LNCaP clone FGC (cell line): ENCODE measurements around the gene CAMKK1.
"Not testable (repeated sequence)": the region's sequence is repeated elsewhere in the genome, so short reads cannot be mapped to it uniquely, and the experiment has no call there.

ENCODE experiments used
- DNase-seq: peaks from one replicate; pipeline ENCODE4 v3.0.0-alpha.2; 2011; ENCODE audit warnings: low read depth
- H3K4me3 ChIP-seq: 2 replicates; pipeline ENCODE4 v1.5.1; 2011; ENCODE audit warnings: mild to moderate bottlenecking, low read depth, low read length, control low read depth
- CTCF ChIP-seq: IDR thresholded peaks from 2 replicates; pipeline ENCODE4 v1.5.1; 2012; ENCODE audit warnings: mild to moderate bottlenecking; ENCODE audit not compliant: control insufficient read depth, insufficient read depth; ENCODE audit errors: extremely low read depth

CAMKK1 gene

DNA sequence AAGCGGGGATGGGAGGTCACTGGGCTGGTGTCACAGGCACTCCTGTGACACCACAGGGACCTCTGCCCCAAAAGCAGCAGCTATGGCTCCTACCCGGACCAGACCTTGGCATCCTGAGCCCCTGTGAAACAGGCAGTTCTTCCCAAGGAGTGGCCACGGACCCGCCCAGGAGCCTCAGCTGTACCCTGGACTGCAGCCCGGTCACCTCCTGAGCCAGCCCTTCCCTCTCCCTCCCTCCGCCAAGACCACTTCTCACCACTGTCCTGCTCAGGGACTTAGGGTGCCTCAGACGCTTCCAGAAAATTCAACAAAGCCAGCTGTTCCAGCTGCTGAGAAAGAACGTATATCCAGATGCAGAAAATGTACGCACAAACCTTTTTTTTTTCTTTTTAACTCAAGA lies 32.9 kb downstream of the CAMKK1 start:
- H3K4me3 ChIP-seq: no peak overlapping the region
- no peak for DNase-seq
- TF ChIP-seq CTCF: no peak

GRCh38 chr17:3857261-3858105 lies 35.4 kb downstream of the CAMKK1 start:
- DNase-seq: no peak
- no peak for TF ChIP-seq CTCF

DNA sequence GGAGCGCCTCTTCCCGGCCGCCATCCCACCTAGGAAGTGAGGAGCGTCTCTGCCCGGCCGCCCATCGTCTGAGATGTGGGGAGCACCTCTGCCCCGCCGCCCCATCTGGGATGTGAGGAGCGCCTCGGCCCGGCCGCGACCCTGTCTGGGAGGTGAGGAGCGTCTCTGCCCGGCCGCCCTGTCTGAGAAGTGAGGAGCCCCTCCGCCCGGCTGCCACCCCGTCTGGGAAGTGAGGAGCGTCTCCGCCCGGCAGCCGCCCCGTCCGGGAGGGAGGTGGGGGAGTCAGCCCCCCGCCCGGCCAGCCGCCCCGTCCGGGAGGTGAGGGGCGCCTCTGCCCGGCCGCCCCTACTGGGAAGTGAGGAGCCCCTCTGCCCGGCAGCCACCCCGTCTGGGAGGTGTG lies 38.6 kb downstream of the CAMKK1 start:
- H3K4me3 ChIP-seq, DNase-seq: not testable (repeated sequence)

More at GRCh38 chr17:3857261-3858105, 35.4 kb downstream of the CAMKK1 start:
- no peak overlapping the region for H3K4me3 ChIP-seq

- no peak for DNase-seq
- TF ChIP-seq CTCF: no peak
- H3K4me3 ChIP-seq: no peak overlapping the region
Observed at GRCh38 chr17:3852561-3852960, 40.3 kb downstream of the CAMKK1 start.

DNA sequence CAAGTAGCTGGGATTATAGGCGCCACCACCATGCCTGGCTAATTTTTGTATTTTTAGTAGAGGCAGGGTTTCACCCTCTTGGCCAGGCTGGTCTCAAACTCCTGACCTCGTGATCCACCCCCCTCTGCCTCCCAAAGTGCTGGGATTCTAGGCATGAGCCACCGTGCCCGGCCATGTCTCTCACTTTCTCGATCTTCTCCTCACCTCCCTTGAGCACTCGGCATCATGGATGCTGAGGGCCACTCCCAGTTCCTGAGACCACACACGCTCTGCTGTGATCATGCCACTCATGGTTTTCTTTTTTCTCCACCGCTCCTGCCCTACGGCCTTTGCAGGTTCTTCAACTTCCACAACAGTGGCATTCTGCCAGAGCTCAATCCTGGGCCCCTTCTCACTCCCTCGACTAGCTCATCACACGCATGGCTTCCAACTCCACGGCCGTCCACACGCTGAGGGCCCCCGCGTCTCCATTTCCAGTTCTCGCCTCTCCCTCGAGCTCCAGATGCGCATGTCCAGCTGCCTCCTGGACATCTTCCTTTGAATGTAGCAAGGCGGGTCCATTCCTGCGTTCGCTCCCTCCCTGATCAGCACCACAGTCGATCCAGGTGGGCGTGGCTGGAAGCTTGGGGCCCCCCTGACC lies 41.3 kb downstream of the CAMKK1 start:
- TF ChIP-seq CTCF: no peak
- no peak for DNase-seq
- H3K4me3 ChIP-seq: no peak overlapping the region

GRCh38 chr17:3848229-3848835 lies 44.5 kb downstream of the CAMKK1 start:
- no peak for TF ChIP-seq CTCF
- no peak for DNase-seq
- no peak overlapping the region for H3K4me3 ChIP-seq

DNA sequence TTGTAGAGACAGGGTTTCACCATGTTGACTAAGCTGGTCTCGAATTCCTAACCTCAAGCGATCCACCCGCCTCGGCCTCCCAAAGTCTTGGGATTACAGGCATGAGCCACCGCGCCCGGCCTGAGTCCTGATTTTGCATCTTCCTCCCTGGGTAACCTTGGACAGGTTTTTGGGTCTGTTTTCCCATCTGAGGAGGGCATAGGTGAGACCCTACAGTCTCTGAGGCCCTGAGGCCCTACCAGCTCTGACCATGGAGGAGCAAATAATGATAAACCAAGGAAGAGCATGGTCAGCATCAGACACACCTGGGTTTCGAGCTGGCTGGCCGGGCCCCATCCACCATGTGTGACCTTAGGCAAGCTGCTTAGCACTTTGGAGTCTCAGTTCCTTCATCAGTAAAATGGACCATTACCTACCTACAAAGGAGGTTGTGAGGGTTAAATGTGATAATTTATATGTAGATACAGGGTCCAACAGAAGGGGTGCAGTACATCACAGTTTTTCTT lies 45.6 kb downstream of the CAMKK1 start:
- no peak for TF ChIP-seq CTCF
- DNase-seq: no peak
- H3K4me3 ChIP-seq: no peak overlapping the region
